Lung microvascular endothelial cell (primary cell): ENCODE data around the gene VWA5B2. TPM values are rescaled to one million over a fixed set of nuclear protein-coding genes. Genes with fewer than 3 reads are reported as not detected.

Experiments
- DNase-seq, 2 donors: peaks; one replicate each; pipeline versions ENCODE4 v3.0.0 to v3.0.0-alpha.2; 2010; ENCODE audit warnings: low read depth in 2 of 2
- total RNA-seq: library from RNA; depleted of rRNA; stranded (reverse); fragments of >200 nt; gene quantifications from 2 replicates; pipeline ENCODE4 v1.2.1, GENCODE V29; 2014

The VWA5B2 gene
- total RNA-seq, 1 donor from 2014 or later: under 0.01 TPM

DNA sequence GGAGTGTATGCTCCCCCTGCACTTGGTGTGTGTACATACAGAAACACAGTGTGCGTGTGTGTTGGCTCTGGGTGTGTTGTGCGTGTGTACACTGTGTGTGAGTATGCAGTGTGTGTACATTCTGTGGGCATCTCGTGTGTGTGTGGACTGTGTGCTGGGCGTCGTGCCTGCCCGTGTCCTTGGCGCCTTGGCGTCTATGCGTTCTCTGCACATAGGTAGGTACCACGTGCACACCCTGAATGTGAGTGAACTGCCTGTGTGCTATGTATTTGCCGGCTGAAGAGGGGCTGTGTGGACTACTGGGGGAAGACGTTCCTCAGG is 46.0 kb downstream of the VWA5B2 start:
- DNase-seq: no peak

DNA sequence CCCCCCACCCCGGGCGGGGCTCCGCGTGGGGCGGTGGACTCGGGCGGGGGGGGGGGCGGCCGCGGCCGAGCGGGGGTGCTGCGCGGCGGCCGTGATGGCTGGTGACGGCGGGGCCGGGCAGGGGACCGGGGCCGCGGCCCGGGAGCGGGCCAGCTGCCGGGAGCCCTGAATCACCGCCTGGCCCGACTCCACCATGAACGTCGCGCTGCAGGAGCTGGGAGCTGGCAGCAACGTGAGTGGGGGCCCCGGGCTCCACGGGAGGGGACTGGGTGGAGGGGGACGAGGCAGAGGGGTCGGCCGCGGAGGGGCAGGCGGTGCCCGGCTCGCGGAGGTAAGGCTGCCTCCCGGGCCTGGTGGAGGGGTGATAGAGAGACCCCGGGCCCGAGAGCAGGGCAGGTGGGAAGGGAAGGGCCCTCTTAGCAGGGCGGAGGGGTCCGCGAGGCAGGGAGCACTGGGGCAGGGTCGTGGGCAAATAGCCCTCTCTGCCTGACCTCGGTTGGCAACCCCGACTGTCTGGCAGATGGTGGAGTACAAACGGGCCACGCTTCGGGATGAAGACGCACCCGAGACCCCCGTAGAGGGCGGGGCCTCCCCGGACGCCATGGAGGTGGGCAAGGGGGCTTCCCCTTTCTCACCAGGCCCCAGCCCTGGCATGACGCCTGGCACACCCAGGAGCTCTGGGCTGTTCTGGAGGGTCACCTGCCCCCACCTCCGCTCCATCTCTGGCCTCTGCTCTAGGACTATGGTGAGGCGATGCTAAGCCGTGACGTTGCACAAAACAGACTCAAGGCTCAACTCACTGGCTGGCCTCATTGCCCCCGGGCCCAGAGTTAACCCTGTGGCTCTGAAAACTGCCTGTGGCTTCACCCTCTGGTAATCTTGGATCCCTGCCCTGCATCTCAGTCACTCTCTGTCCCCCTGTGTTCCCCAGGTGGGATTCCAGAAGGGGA is 46.9 kb downstream of the VWA5B2 start, which contains the start of gene ECE2:
Gene ECE2 (plus strand): TSS at position 62 of the 950 bp plus-strand sequence. CDS start 132 bp downstream, at position 194.
- peak in 1 of 2 donors; percentile 26 for DNase-seq

DNA sequence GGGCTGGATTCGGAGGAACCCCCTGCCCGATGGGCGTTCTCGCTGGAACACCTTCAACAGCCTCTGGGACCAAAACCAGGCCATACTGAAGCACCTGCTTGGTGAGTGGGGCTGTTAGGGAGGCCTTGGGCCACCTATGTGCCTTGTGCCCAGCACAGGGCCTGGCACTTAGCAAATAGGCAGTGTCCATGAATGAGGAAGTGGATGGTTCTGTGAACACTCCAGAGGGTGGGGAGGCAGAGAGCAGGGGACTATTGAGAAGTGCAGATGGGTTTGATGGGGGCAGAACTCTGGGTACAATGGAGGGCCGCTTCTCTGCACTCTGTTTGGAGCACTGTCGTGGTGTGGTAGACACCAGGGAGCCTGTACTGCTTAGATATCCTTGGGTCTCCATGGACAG is 48.0 kb downstream of the VWA5B2 start:
- DNase-seq: no peak

DNA sequence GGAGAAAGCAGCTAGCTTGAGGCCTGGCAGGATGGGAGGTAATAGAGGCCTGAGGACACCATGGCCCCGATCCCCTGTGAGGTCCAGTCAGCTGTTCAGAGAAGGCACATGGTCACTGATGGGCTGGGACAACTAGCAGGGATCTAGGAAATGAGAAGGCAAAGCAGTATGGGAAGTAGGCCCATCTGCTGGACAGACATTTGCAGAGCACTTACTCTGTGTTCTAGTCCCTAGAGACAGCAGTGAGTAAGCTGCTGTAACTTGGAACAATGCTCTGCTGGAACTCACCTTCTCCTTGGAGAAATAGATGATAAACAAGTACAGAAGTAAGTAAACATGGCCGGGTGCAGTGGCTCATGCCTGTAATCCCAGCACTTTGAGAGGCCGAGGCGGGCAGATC is 53.6 kb downstream of the VWA5B2 start:
- DNase-seq: no peak

DNA sequence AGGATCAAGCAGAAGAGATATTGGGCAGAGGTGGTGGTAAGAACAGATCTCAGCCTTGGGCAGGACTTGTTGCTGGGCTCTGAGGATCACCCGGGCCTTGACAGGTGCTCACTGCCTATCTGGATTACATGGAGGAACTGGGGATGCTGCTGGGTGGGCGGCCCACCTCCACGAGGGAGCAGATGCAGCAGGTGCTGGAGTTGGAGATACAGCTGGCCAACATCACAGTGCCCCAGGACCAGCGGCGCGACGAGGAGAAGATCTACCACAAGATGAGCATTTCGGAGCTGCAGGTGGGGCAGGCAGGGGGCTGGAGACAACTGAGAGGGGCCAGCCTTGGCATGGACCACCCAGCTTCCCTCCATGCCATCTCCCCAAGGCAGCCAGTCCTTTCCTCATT is 54.3 kb downstream of the VWA5B2 start:
- no peak for DNase-seq

DNA sequence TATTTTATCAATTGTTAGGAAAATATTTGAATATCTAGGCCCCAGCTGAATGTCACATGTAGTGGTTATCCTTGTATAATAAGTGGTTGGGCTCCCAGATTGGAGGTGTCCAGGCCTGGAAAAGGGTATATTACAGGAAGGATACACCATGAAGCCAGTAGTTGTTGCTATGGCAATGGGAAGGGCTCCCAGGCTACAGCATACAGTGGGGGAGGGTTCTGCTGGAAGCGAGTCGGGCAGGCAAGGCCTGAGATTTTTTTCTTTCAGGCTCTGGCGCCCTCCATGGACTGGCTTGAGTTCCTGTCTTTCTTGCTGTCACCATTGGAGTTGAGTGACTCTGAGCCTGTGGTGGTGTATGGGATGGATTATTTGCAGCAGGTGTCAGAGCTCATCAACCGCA is 55.3 kb downstream of the VWA5B2 start:
- peak; percentile 89 to 99 for DNase-seq

DNA sequence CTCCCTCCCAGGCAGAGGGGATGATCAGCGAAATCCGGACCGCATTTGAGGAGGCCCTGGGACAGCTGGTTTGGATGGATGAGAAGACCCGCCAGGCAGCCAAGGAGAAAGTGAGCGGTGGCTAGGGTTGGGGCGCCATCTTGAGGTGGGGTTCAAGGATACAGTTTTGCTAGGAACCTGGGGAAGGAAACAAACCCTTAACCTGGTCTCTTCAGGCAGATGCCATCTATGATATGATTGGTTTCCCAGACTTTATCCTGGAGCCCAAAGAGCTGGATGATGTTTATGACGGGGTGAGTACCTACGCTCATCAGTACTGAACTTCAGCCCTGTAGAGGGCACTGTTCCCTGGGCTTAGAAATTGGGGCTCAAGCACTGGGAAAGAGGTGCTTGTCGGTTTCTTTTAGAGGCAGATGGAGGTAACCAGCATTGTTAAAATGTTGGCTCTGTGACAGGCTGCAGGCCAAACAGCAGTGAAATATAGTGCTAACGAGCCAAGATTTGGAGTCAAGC is 60.1 kb downstream of the VWA5B2 start:
- DNase-seq: peak; percentile 57 to 67

DNA sequence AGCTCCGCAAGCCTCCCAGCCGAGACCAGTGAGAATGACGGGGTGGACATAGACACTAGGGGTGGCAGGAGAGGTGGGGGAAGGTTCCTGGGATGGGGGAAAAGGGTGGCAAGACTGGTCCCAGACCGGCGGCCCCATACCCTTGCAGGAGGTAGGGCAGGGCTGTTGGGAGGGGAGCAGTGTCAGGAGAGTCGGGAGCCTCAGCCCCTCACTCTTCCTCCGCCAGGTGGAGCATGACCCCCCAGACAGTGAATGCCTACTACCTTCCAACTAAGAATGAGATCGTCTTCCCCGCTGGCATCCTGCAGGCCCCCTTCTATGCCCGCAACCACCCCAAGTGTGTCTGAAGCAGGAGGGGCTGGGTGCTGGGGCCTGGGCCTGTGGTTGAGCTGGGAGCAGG is 60.9 kb downstream of the VWA5B2 start:
- DNase-seq: no peak

DNA sequence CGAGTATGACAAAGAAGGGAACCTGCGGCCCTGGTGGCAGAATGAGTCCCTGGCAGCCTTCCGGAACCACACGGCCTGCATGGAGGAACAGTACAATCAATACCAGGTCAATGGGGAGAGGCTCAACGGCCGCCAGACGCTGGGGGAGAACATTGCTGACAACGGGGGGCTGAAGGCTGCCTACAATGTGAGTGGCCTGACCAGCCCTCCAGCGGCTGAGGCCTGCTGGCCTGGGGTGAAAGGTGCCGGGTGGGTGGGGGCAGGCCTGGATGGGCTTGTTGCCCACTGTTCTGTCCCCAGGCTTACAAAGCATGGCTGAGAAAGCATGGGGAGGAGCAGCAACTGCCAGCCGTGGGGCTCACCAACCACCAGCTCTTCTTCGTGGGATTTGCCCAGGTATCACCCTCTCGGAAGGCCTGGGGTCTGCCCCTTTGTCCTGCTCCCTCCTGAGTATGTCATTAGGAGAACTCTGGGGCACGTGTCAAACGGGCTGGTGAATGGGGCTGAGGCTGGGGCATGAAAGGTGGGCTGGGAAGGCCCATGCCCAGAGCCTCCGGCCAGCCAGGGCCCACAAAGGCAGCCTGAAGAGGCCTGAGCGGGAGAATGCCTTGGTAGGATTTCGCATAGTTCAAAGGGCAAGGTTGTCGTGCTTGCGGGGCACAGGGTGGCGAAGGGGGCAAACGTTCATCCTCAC is 61.8 kb downstream of the VWA5B2 start:
- no peak for DNase-seq

Other genes with a start within 250 kb of the VWA5B2 start
- gene ABCC5, start 211.7 kb upstream of the VWA5B2 start, total RNA-seq: 8.9 and 10.9 TPM in 2 replicates
- not detected in 2 replicates for gene HTR3D, start 197.8 kb upstream of the VWA5B2 start, total RNA-seq
- gene HTR3C, start 176.5 kb upstream of the VWA5B2 start, total RNA-seq: not detected in 2 replicates
- gene HTR3E, start 132.5 kb upstream of the VWA5B2 start, total RNA-seq: not detected in 2 replicates
- gene EIF2B5, start 94.2 kb upstream of the VWA5B2 start, total RNA-seq: 25.9 and 34.3 TPM in 2 replicates
- gene DVL3, start 74.2 kb upstream of the VWA5B2 start, total RNA-seq: 15.0 and 19.8 TPM in 2 replicates
- gene AP2M1, start 54.7 kb upstream of the VWA5B2 start, total RNA-seq: 442 and 454 TPM in 2 replicates
- gene ABCF3, start 43.4 kb upstream of the VWA5B2 start, total RNA-seq: 42.7 and 57.5 TPM in 2 replicates
- gene ALG3, start 19.4 kb downstream of the VWA5B2 start, total RNA-seq: 15.5 and 20.4 TPM in 2 replicates
- 3.5 and 3.6 TPM in 2 replicates for gene EEF1AKMT4, start 20.1 kb downstream of the VWA5B2 start, total RNA-seq
- not detected in 2 replicates for gene CAMK2N2, start 32.0 kb downstream of the VWA5B2 start, total RNA-seq
- gene ECE2, start 46.4 kb downstream of the VWA5B2 start, total RNA-seq: not detected in 2 replicates
- gene PSMD2, start 69.7 kb downstream of the VWA5B2 start, total RNA-seq: 310 and 389 TPM in 2 replicates
- 200 and 237 TPM in 2 replicates for gene EIF4G1, start 85.0 kb downstream of the VWA5B2 start, total RNA-seq
- 19.0 and 39.9 TPM in 2 replicates for gene FAM131A, start 108.0 kb downstream of the VWA5B2 start, total RNA-seq
- 1.5 and 1.8 TPM in 2 replicates for gene CLCN2, start 132.0 kb downstream of the VWA5B2 start, total RNA-seq
- 65.8 and 97.8 TPM in 2 replicates for gene POLR2H, start 132.1 kb downstream of the VWA5B2 start, total RNA-seq
- not detected in 2 replicates for gene THPO, start 148.6 kb downstream of the VWA5B2 start, total RNA-seq
- 0.20 and 0.22 TPM in 2 replicates for gene CHRD, start 150.5 kb downstream of the VWA5B2 start, total RNA-seq